ENCODE data around the gene CPHXL.

CPHXL gene

GRCh38 chr16:75697571-75697970 is 28.7 kb downstream of the CPHXL start:
- no peak for DNase-seq

- DNase-seq, result no peak
Measured at GRCh38 chr16:75695708-75696107, 30.6 kb downstream of the CPHXL start.

- no peak for DNase-seq
Measured at GRCh38 chr16:75687361-75687760, 38.9 kb downstream of the CPHXL start.

GRCh38 chr16:75682308-75682707 is 44.0 kb downstream of the CPHXL start:
- no peak for DNase-seq

DNA sequence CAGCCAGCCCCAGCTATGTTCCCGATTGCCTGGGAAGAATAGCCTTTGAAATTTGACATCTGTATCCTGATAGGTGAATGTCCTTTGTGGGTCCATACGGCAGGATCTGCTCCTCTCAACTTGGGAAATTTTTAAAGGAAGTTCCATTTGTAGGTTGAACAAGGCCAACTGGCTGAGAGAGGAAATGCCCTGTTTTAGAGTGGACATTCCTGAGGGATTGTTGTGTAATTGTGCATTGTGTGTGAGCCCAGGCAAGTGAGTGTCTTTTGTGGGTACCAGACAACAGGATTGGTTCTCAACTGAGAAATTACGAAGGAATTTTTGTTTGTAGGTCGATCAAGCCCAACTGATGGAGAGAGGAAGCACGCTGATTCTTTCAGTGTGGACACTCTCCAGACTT is 46.9 kb downstream of the CPHXL start:
- no peak for DNase-seq

DNA sequence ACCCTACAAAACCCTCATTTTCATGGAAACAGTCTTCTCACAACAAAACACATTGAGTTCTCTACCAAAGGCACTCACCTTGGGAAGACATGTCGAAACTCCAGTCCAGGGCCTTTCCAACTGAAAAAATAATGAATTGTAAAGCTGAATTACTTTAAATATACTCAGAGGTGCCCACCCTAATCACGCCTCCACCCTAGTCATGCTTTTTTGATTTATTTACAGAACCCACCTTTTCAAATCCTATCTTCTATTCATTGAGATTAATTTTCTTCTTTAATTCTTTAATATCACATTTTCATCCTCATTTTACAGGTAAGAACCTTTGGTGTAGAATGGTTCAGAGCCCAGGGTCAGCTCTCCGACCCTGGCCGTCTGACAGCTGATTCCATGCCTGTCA is 49.4 kb downstream of the CPHXL start, which contains the start of gene CPHXL2:
TSS of gene CPHXL2 (minus strand) at position 101 of the 400 bp plus-strand sequence. CDS start at position 91, 10 bp downstream.
- DNase-seq, result no peak

DNA sequence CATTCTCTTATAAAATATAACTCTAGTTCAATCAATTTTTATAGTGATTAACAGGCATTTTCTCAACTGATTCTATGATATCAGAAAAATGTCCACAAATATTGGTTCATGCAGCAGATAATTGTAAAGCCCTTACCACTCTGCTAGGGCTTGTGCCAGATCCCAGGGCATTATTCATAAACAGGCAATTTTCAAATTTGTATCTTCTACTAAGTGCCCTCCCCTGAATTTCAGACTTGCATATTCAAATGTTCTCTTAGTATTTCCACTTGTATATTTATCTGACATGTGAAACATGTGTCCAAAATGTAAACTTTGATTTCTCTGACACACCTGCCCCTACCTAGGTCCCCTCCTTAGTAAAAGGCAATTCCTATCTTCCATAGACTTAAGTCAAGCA is 58.8 kb downstream of the CPHXL start:
- no peak for DNase-seq
